Islet of Langerhans (tissue), 1 donor: ENCODE measurements around the gene KIAA1755.

Experiments
- FAIRE-seq: peaks from one replicate; lab custom pipeline; 2011; peaks lifted over from hg19 to GRCh38; lab: Jason Lieb, UNC

KIAA1755 gene

GRCh38 chr20:38241201-38241600 lies 19.3 kb downstream of the KIAA1755 start:
- no peak for FAIRE-seq

DNA sequence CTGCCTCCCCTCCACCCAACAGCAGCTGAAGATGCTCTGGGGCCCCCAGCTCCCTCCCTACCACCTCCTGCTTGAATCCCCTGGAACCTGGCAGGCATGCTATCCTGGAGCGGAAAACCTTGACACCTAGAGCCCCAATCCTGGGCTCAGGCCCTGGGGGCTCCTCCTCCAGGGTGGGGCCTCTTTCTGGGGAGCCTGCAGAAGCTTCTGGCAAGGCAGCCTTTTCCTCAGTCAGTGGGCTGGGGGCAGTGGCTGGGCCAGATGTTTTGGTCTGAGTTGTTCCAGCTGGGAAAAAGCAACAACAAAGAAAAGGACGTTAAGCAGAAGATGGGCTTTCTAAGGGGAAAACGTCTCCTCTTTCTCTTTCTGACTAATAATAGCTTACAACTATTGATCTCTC lies 21.1 kb downstream of the KIAA1755 start:
- no peak for FAIRE-seq

- no peak for FAIRE-seq
These were observed 21.7 kb downstream of the KIAA1755 start for GRCh38 chr20:38238829-38239228.

DNA sequence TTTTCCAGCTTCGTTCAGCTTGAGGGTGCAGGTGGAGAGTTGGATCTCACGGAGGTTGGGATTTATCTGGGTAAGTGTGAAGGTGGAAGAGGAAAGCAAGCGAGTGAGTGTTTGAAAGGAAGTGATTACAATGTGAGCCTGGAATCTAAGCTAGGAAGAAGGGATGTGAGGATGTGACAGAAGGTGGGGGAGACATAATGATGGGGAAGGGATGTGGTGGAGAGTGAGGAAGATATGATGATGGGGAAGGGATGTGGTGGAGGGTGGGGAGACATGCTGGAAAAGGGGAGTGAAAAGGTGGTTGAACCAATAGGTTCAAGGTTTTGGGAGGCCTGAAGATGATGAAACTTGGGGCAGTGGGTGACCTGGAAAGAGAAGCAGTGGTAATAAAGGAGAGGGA lies 23.2 kb downstream of the KIAA1755 start:
- no peak for FAIRE-seq

GRCh38 chr20:38231531-38232121 lies 28.9 kb downstream of the KIAA1755 start:
- FAIRE-seq = no peak

- FAIRE-seq = no peak
These were observed 29.5 kb downstream of the KIAA1755 start for GRCh38 chr20:38230957-38231526.

DNA sequence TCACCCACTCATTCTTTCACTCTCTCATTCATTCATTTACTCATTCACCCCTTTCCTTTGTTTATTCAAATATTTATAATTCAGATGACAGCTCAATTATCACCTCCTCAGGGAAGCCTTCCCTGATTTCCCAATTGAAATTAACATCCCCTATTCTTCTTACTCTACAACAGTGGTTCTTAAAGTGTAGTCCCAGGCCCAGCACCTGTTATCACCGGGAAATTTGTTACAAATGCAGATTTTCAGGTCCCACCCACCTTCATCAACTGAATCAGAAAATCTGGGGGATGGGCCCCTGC lies 30.3 kb downstream of the KIAA1755 start:
- no peak for FAIRE-seq

- FAIRE-seq = no peak
These were observed 30.9 kb downstream of the KIAA1755 start for GRCh38 chr20:38229376-38230252.

- no peak for FAIRE-seq
These were observed 32.1 kb downstream of the KIAA1755 start for GRCh38 chr20:38228436-38228835.

DNA sequence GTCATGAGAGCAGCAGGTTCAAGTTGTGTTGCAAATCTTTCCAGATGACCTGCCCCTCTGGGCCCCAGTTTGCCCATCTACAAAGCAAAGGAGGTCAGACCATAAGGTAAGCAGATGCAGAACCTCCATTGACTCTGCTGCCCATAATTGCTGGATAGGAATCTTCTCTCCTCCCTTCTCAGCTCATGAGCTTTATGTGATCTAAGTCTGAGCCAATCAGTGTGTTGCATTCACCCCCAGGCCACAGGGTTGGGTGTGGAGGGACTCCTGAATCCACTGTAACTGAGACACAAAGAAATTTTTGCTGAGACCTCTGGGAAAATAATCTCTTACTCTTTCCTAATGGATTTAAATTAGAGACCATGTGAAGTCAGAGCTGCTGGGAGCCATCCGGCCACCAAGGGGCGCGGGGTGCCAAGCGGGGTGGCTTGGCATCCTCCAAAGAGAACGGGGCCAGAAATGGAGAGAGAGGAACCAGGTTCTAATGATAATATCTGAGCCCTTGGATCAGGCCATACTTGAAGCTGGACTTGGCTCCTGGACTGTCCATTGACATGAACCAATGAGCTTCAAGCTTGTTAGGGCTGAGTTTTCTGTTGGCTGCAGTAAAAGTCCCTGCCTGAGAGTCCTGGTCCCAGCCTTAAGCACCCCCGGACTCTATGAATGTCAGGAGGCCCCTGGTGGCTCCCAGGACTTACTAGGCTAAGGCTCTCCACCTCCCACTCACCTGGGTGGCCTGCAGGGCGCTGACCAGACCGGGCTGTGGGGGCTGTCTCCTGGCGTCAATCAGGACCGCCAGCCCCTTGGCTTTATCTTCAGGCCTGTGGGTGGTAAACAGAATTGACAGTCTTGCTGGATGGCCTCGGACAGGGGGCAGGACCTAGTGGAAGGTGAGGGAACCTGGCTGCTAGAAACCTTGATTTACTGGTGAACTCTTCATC lies 32.8 kb downstream of the KIAA1755 start:
- FAIRE-seq = no peak

DNA sequence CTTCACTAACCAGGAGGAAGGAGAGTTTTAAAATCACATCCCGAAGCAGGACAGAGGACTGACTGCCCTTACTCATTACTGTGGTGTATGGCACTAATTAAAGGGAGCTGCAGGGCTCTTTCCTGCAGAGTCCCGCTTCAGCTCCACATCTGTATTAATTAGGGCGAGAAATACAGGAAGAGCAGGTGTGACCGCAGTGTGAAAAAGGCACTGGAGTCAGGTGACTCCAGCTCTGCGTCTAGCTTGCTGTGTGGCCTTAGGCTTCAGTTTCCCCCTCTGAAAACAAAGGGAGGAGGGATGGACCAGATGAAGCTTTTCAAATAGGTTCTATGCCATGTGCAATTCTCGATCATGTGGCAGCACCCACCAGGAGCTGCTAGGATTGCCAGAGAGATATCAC lies 34.0 kb downstream of the KIAA1755 start:
- no peak for FAIRE-seq

DNA sequence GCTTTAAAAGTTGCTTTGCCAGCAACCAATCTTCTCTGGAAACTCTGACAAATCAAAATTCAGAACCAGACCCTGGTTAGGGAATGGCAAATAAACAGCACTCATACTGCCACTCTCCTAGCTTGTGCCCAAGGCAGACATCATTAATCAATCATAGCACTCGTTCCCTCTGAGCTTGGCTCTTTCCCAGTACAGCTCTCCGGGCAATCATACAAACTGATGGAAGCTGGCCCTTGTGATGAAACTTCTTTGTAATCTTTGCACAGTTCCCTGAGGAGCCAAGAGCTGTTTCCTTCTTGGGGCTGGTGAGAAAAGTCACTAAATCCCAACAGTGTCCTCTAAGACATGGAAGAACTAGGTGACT lies 34.7 kb downstream of the KIAA1755 start:
- no peak for FAIRE-seq

- no peak for FAIRE-seq
These were observed 35.2 kb downstream of the KIAA1755 start for GRCh38 chr20:38225240-38225899.

DNA sequence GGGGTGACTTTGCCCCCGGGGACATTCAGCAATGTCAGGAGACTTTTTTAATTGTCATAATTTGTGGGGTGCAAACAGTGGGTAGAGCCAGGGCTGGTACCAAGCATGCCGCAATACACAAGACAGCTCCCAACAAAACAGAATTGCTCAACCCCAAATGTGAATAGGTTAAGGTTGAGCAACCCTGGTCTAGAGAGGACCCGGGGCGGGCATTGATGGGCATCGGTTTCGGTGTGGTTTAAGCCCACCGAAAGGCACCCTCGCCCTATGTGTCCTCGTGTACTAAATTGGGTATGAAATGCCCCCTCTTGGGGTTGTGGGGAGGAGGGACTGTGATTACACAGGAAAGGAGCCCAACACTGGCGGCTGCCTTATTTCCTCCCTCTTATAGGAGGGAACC lies 36.0 kb downstream of the KIAA1755 start:
- no peak for FAIRE-seq

DNA sequence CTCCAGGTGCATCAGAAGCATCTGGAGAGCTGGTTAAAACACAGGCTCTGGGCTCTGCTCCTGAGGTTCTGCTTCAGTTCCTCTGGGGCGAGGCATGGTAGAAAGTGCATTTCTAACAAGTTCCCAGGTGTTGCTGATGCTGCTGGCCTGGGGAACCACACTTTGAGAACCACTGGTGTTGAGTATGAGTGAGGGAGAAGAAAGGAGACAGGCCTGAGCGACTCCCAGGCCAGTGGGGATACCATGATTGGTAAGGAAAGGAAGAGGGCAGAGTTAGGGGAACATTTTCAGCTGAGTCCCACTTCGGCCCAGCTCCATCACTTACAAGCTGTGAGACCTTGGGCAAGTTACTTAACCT lies 36.8 kb downstream of the KIAA1755 start:
- FAIRE-seq = no peak

GRCh38 chr20:38222923-38223742 lies 37.4 kb downstream of the KIAA1755 start:
- no peak for FAIRE-seq

GRCh38 chr20:38222231-38222922 lies 38.2 kb downstream of the KIAA1755 start:
- FAIRE-seq = no peak

DNA sequence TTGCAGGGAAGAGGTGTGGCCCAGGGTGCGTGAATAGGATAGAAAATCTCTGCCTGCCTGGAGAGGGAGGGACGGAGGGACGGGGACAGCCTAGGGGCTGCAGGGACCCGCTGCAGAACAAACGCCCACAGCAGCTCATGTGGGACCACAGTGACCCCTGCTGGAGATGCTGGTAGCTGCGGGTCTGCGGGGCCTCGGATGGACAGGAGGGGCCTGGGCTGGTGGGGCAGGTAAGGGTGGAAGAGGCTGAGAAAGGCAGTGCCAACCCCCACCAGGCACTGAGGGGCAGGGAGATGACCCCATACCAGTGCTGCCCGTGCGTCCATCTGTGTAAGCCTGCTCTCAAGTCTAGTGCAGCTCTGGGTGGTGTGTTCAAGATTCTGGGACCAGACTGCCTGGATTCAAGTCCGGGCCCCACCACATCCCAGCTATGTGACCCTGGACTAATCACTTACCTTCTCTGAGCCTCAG lies 39.4 kb downstream of the KIAA1755 start:
- no peak for FAIRE-seq

GRCh38 chr20:38220587-38221118 lies 39.9 kb downstream of the KIAA1755 start:
- no peak for FAIRE-seq
